Epidermal melanocyte (primary cell): ENCODE measurements around the gene NKAIN1.

Source experiments
- DNase-seq: peaks from one replicate; pipeline ENCODE4 v3.0.0; 2011; ENCODE audit warnings: low spot score; ENCODE audit not compliant: insufficient read length

The NKAIN1 gene

GRCh38 chr1:31234123-31234708 is 5.5 kb downstream of the NKAIN1 start:
- DNase-seq, result no peak

DNA sequence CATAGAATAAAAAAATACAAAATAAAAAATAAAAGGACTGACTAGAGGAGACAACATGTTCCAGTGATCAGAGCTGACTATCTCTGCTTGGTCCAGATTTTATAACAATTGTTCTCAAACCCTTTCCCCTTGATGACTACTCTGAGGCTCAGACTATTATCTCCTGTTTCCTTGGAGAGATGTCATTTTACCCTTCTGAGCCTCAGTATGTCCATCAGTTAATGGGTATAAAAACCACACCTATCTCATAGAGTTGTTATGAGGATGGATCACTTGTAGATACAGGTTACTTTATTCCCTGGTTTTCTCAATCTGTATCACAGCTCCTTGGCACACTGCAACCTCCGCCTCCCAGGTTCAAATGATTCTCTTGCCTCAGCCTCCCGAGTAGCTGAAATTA is 7.0 kb downstream of the NKAIN1 start:
- no peak for DNase-seq

GRCh38 chr1:31231802-31232201 is 7.9 kb downstream of the NKAIN1 start:
- no peak for DNase-seq

DNA sequence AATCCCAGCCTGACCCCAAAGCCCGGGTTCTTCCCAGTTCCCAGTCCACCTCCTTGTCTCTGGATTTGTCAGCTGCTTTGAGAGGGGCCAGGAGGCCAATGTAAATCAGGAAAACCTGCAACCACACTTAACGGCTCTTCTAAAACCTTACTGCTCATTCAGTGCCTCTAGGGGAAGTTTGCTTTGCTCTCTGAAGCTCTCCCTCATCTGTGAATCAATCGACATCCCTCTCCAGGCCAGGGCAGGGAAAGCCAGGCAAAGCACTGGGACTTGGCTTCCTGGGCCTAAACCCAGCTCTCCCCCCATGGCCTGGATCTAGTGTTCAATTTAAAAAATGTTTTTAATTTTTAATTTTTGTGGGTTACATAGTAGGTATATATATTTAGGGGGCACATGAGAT is 9.3 kb downstream of the NKAIN1 start:
- DNase-seq, result no peak

DNA sequence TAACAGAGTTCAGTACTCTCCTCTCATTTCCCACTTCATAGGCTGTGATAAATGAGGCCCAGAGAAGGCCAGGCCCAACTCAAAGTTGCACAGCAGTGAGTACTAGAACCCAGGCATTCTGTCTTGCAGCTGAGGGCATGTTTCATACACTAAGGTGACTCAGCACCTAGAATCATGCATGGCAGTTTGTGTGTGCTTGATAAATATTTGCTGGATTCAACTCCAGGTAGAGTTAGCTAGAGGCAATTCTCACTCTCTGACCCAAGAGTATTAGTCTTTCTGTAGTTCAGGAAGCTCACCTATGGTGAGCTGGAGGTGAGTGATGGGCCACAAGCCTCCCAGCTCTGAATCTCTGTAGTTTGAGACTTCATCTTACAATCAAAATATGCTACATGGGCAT is 10.7 kb downstream of the NKAIN1 start:
- DNase-seq, result no peak

DNA sequence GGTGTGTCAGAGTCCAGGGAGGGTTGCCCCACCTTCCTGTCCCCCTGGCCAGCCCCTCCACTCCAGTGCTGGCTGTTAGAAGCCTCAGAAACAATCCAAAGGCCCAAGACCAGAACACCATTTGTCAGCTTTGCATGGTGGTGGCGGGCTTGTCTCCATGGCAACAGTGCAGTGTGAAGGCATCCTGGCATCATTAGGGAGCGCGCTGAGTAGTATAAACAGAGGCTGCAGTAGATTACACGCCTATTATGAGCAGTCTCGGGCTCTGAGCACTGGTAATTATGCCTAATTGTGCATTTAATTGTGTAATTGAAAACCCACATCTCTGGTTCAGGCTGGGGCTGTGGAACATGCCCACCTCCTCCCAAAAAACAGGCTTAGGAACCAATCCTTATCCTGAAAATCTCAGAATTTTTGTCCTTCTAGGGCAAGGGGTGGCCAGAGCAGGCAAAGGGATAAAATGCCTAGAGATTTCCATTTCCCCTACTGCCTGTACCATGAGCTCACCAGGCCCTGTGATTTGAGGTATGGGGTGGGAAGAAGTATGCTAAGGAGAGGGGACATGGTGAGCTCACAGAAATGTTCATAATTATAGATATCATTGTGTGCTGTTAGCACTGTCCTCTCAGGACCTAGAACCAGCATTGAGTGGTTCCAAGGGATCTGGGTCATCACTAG is 11.7 kb downstream of the NKAIN1 start:
- DNase-seq, result no peak

- DNase-seq, result no peak
These were observed 15.6 kb downstream of the NKAIN1 start for GRCh38 chr1:31224068-31224467.

GRCh38 chr1:31222176-31222575 is 17.5 kb downstream of the NKAIN1 start:
- no peak for DNase-seq

- DNase-seq, result no peak
These were observed 18.6 kb downstream of the NKAIN1 start for GRCh38 chr1:31221072-31221471.

DNA sequence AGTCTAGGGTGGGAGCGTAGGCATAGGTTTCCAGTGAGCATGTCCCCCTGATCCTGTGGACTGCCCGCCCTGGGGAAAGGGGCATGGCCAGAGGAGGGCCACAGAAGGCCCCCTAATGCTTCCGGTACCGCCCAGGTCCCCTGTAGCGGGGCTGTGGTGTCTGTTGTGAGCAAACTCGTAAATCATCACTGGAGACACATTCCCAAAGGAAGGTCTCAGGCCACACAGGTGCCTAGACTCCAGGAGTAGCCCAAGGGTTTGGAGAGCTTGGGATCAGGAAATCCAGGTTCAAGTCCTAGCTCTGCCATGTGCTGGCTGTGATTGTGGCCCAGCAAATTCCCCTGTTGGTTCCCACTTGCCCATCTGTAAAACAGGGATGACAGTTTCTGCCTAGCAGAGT is 20.2 kb downstream of the NKAIN1 start:
- no peak for DNase-seq

DNA sequence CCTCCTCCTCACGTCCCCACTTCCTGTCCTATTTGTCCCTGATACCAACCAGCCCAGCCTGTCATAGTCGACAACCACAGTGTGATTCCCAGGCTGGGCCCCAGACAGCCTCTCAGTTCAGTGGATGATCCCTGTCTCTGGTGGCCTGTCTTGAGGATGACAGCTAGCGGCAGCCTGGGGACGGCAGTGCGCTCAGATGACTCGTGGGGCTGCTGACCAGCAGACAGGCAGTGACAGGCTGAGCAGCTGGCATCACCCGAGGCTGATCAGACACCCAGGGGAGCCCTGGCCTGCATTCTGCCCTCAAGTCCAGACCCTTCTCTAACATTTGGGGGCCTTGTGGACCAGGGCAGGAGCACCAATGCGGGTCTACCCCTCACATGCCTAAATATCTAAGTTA is 21.0 kb downstream of the NKAIN1 start:
- no peak for DNase-seq

DNA sequence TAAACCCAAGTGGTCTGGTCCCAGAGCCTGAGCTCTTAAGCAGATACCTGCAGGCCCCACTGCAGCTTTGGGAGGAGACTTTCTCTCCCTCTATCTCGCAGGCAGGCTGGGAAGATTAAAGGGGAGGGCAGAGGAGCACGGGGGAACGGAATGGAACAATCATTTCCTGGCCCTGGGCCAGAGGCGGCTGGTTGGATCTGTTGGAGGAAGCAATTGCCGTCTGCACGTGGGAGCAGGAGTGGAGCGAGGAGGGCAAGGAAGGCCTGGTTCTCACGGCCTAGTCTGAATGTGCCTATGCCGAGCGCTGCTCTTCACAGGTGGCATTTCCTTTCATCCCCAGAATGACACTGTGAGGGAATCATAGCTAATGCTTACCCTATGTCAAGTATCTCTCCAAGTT is 23.7 kb downstream of the NKAIN1 start:
- no peak for DNase-seq

DNA sequence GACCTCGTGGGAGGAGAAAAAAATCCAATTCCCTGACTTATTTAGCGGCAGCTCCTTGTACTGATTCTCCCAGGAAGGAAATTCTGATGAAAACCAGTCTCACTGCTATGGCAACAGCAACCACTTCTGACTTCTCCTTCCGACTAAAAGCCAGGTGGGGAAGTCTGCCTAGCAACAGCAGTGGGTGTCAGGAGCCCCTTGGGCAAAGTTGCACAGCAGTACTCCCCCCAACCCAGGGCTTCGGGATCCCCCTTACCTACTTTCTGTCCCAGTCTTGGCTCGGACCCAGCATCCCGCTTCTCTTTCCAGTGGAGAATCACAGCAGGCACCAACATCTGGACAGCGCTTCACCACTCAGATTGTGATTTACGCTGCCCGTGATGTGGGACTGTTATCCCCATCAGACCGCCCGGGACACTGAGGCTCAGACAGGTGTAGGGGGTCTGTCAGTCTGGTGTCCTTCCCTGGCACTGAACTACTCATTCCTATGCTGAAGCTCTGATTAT is 24.6 kb downstream of the NKAIN1 start:
- no peak for DNase-seq

- no peak for DNase-seq
These were observed 25.2 kb downstream of the NKAIN1 start for GRCh38 chr1:31214316-31215064.

DNA sequence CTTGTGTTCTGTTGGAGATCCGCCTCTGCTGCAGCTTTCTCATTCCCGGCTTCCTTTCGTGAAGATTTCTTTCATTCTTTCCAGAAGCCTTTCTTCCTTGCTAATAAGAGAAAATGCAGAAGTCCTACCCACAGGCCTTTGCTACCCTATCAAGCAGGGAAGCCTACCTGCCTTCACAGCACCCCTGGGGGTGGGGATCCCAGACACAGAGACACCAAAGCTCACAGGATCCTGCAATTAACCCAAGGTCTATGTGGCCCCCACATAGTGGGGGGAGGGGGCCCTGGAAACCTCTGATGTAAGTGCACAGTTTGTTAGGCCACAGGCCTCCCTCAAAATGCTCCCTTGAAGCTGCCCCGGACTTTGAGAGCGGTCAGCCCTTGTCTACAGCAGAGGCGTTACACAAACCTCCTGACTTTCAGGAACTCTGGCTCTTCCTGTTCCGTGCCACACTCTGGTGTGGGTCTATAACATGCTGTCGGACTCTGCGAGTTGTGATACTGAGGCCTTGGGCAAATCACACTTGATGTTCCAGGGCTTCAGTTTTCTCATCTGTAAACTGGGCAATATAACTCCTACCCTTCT is 31.2 kb downstream of the NKAIN1 start:
- DNase-seq, result no peak

DNA sequence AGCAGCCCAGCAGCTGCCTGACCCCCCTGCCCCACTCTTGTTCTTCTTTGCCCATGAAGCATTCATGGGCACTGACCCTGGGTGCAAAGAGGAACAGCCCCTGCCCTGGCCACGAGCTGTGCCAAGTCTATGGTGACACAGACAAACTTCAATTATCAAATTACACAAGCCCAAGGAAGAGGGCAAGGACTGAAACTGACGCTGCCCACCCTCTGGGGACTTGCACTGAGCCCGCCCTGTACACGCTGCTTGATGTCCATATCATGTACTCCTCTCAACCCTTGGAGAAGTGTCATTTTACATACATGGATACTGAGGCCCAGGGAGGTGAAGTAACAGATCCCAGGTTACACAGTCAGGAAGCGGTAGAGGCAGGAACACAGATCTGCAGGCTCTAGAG is 32.1 kb downstream of the NKAIN1 start:
- DNase-seq, result no peak

DNA sequence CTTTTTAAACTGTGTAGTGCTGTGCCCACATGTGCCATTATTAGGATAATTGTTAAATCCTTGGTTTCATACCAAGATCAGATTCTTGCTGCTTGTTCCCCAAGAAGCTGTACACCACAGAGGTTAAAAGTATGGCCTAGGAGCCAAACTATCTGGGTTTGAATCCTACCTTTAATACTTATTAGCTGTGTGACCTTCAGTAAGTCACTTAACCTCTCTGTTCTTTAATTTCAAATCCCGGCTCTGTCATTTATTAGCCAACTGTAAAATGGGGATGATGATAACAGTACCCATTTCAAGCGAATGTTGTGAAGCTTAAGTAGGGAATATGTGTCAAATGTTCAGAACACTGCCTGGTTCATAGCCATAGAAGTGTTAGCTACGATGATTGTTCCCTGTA is 32.6 kb downstream of the NKAIN1 start:
- no peak for DNase-seq

- DNase-seq, result no peak
These were observed 36.5 kb downstream of the NKAIN1 start for GRCh38 chr1:31203215-31203614.

- no peak for DNase-seq
These were observed 37.7 kb downstream of the NKAIN1 start for GRCh38 chr1:31201931-31202360.

- DNase-seq, result no peak
These were observed 39.7 kb downstream of the NKAIN1 start for GRCh38 chr1:31199949-31200348.

- DNase-seq, result no peak
These were observed 40.4 kb downstream of the NKAIN1 start for GRCh38 chr1:31199236-31199790.

DNA sequence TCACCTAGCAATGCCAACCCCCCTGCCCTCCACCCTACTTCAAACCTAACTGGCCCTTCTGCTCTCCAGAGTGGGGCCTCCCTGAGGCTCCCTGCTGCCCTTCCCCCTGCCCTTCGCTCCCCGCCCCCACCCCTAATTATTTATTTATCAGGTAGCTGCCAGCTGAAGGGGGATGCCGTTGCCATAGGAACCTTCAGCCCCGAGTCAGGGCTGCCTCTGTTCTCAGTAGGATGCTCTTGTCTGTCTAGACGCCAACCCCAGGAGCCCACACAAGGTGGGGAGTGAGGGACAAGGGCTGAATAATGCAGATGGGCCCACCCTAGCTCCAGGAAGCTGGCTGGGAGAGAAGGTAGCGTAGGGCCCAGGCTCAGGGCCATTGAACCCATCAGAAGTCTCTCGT is 41.1 kb downstream of the NKAIN1 start:
- DNase-seq, result no peak
